Karpas-422 (cell line): ENCODE data around the gene MAP4K2. TPM values are rescaled to one million over a fixed set of nuclear protein-coding genes. Genes with fewer than 3 reads are reported as not detected.

Source experiments
- DNase-seq: peaks from one replicate; pipeline ENCODE4 v3.0.0-alpha.2; 2015
- H2AFZ ChIP-seq: fragments of 200-600 bp; sonication (generic); 2 replicates; pipeline ENCODE4 v1.6.1; 2014; ENCODE audit warnings: antibody characterized with exemption, low read length, mixed read lengths
- H3K27ac ChIP-seq: fragments of 200-600 bp; sonication (generic); 2 replicates; pipeline ENCODE4 v1.5.1; 2014; ENCODE audit warnings: mild to moderate bottlenecking, low read length, moderate library complexity
- H3K27me3 ChIP-seq: fragments of 200-600 bp; sonication (generic); 2 replicates; pipeline ENCODE4 v1.6.1; 2014; ENCODE audit warnings: low read length, mixed read lengths
- H3K36me3 ChIP-seq: fragments of 200-600 bp; sonication (generic); 2 replicates; pipeline ENCODE4 v1.6.1; 2014; ENCODE audit warnings: low read length, mixed read lengths; ENCODE audit not compliant: insufficient read depth
- H3K4me1 ChIP-seq: fragments of 200-600 bp; sonication (generic); 2 replicates; pipeline ENCODE4 v1.6.1; 2014; ENCODE audit warnings: mild to moderate bottlenecking, low read length, mixed read lengths
- H3K4me2 ChIP-seq: fragments of 200-600 bp; sonication (generic); 2 replicates; pipeline ENCODE4 v1.6.1; 2014; ENCODE audit warnings: low read length, low read depth, mild to moderate bottlenecking; ENCODE audit not compliant: poor library complexity, severe bottlenecking
- H3K4me3 ChIP-seq: fragments of 200-600 bp; sonication (generic); 2 replicates; pipeline ENCODE4 v1.5.1; 2014; ENCODE audit warnings: mild to moderate bottlenecking, antibody characterized with exemption, low read length, mixed read lengths
- H3K79me2 ChIP-seq: fragments of 200-600 bp; sonication (generic); 2 replicates; pipeline ENCODE4 v1.6.1; 2014; ENCODE audit warnings: mild to moderate bottlenecking, low read length, mixed read lengths
- H3K9ac ChIP-seq: fragments of 200-600 bp; sonication (generic); 2 replicates; pipeline ENCODE4 v1.6.0; 2014; ENCODE audit warnings: low read length
- H3K9me2 ChIP-seq: fragments of 200-600 bp; sonication (generic), shearing (Covaris generic); replicated peaks from 2 replicates; pipeline ENCODE4 v1.6.0; 2014; ENCODE audit warnings: mild to moderate bottlenecking, low read length, moderate library complexity; ENCODE audit not compliant: insufficient read depth
- H3K9me3 ChIP-seq: fragments of 300-700, 200-600 bp; sonication (generic); 2 replicates; pipeline ENCODE4 v1.6.1; 2014; ENCODE audit warnings: low read length, mixed read lengths
- H4K20me1 ChIP-seq: fragments of 200-600 bp; sonication (generic); 2 replicates; pipeline ENCODE4 v1.6.1; 2014; ENCODE audit warnings: mild to moderate bottlenecking, antibody characterized with exemption, low read length, low read depth; ENCODE audit not compliant: insufficient read depth
- total RNA-seq: library from RNA; depleted of rRNA; stranded (reverse); fragments of >200 nt; shearing (Covaris generic); gene quantifications from 2 replicates; pipeline ENCODE4 v1.2.3, GENCODE V29; 2014; ENCODE audit warnings: low replicate concordance

The MAP4K2 gene
- total RNA-seq, 1 experiment from 2014 or later = 62.0 TPM

- Histone ChIP-seq H3K4me1 (no peaks in the 10 kb centered on the region), H3K4me2 (no peak overlapping the region), H3K9ac (no peak overlapping the region), H3K9me3 (no peaks in the 10 kb centered on the region), H3K79me2 (no peaks in the 10 kb centered on the region), H3K4me3 (no peak overlapping the region), H2AFZ (no peak overlapping the region), H4K20me1 (no peaks in the 10 kb centered on the region), H3K27me3 (no peaks in the 10 kb centered on the region), H3K36me3 (no peaks in the 10 kb centered on the region), H3K9me2 (no peaks in the 10 kb centered on the region), H3K27ac (no peak overlapping the region)
- no peak for DNase-seq
Measured at GRCh38 chr11:64754919-64755662, 47.9 kb downstream of the MAP4K2 start.

- Histone ChIP-seq H3K4me3 (no peak overlapping the region), H3K9me3 (no peaks in the 10 kb centered on the region), H3K4me2 (no peak overlapping the region), H3K79me2 (no peaks in the 10 kb centered on the region), H2AFZ (no peak overlapping the region), H3K27me3 (no peaks in the 10 kb centered on the region), H3K9me2 (no peaks in the 10 kb centered on the region), H3K4me1 (no peaks in the 10 kb centered on the region), H3K9ac (no peak overlapping the region), H4K20me1 (no peaks in the 10 kb centered on the region), H3K27ac (no peak overlapping the region), H3K36me3 (no peaks in the 10 kb centered on the region)
- DNase-seq = no peak
Measured at GRCh38 chr11:64754124-64754918, 48.7 kb downstream of the MAP4K2 start.

GRCh38 chr11:64753380-64754123 is 49.5 kb downstream of the MAP4K2 start:
- no peak overlapping the region for H3K27ac ChIP-seq
- no peaks in the 10 kb centered on the region for H3K9me3 ChIP-seq
- no peak overlapping the region for H3K4me3 ChIP-seq
- no peaks in the 10 kb centered on the region for H3K79me2 ChIP-seq
- H3K27me3 ChIP-seq = no peaks in the 10 kb centered on the region
- no peaks in the 10 kb centered on the region for H3K9me2 ChIP-seq
- H3K4me1 ChIP-seq = no peaks in the 10 kb centered on the region
- no peak overlapping the region for H3K9ac ChIP-seq
- no peak overlapping the region for H3K4me2 ChIP-seq
- H3K36me3 ChIP-seq = no peaks in the 10 kb centered on the region
- no peaks in the 10 kb centered on the region for H4K20me1 ChIP-seq
- no peak for DNase-seq
- H2AFZ ChIP-seq = no peak overlapping the region

GRCh38 chr11:64753019-64753379 is 50.0 kb downstream of the MAP4K2 start:
- Histone ChIP-seq H3K27ac (no peak overlapping the region), H3K9ac (no peak overlapping the region), H4K20me1 (no peaks in the 10 kb centered on the region), H2AFZ (no peak overlapping the region), H3K4me2 (no peak overlapping the region), H3K4me3 (no peak overlapping the region), H3K27me3 (no peaks in the 10 kb centered on the region), H3K9me2 (no peaks in the 10 kb centered on the region), H3K4me1 (no peaks in the 10 kb centered on the region), H3K79me2 (no peaks in the 10 kb centered on the region), H3K9me3 (no peaks in the 10 kb centered on the region), H3K36me3 (no peaks in the 10 kb centered on the region)
- DNase-seq = no peak

GRCh38 chr11:64752175-64752970 is 50.6 kb downstream of the MAP4K2 start:
- H3K79me2 ChIP-seq = no peaks in the 10 kb centered on the region
- H3K4me2 ChIP-seq = no peak overlapping the region
- H3K9me2 ChIP-seq = no peaks in the 10 kb centered on the region
- H3K36me3 ChIP-seq = no peaks in the 10 kb centered on the region
- no peak overlapping the region for H3K9ac ChIP-seq
- no peaks in the 10 kb centered on the region for H3K9me3 ChIP-seq
- H3K4me1 ChIP-seq = no peaks in the 10 kb centered on the region
- no peak overlapping the region for H2AFZ ChIP-seq
- no peaks in the 10 kb centered on the region for H3K27me3 ChIP-seq
- no peak overlapping the region for H3K4me3 ChIP-seq
- DNase-seq = no peak
- H4K20me1 ChIP-seq = no peaks in the 10 kb centered on the region
- no peak overlapping the region for H3K27ac ChIP-seq

GRCh38 chr11:64751580-64751979 is 51.4 kb downstream of the MAP4K2 start:
- Histone ChIP-seq H2AFZ (no peak overlapping the region), H3K27me3 (no peaks in the 10 kb centered on the region), H3K27ac (no peak overlapping the region), H3K9me3 (no peaks in the 10 kb centered on the region), H4K20me1 (no peaks in the 10 kb centered on the region), H3K36me3 (no peaks in the 10 kb centered on the region), H3K4me2 (no peak overlapping the region), H3K79me2 (no peaks in the 10 kb centered on the region), H3K4me3 (no peak overlapping the region), H3K9ac (no peak overlapping the region), H3K4me1 (no peaks in the 10 kb centered on the region), H3K9me2 (no peaks in the 10 kb centered on the region)
- no peak for DNase-seq

- H3K9ac ChIP-seq = no peak overlapping the region
- no peak overlapping the region for H3K4me2 ChIP-seq
- no peak overlapping the region for H2AFZ ChIP-seq
- no peak overlapping the region for H3K27ac ChIP-seq
- H3K36me3 ChIP-seq = no peaks in the 10 kb centered on the region
- H3K4me1 ChIP-seq = peaks cover under 1% of the 10 kb centered on the region; the same call in 1 of the 2 replicates
- no peaks in the 10 kb centered on the region for H3K79me2 ChIP-seq
- no peak overlapping the region for H3K4me3 ChIP-seq
- no peaks in the 10 kb centered on the region for H3K27me3 ChIP-seq
- DNase-seq = no peak
- H4K20me1 ChIP-seq = no peaks in the 10 kb centered on the region
- no peaks in the 10 kb centered on the region for H3K9me2 ChIP-seq
- no peaks in the 10 kb centered on the region for H3K9me3 ChIP-seq
Measured at GRCh38 chr11:64751136-64751535, 51.9 kb downstream of the MAP4K2 start.
